Adrenal gland (tissue), 5 donors: ENCODE data around the gene WDR72.

Experiments
- CTCF ChIP-seq, 6 experiments: fragments of 450-650 bp in 4 of 6; fragments of 200-600 bp in 2 of 6; sonication (generic) in 1 of 6; IDR thresholded peaks; 1 replicate in 5 of 6; 2 replicates in 1 of 6; pipeline versions ENCODE4 v1.5.1 to v1.8.0; 2016 to 2021; ENCODE audit warnings: antibody characterized with exemption in 6 of 6, mild to moderate bottlenecking in 2 of 6, moderate library complexity in 1 of 6
- POLR2A ChIP-seq, 2 donors: fragments of 450-650 bp; IDR thresholded peaks; one replicate each; pipeline ENCODE4 v1.6.1; 2017; ENCODE audit warnings: antibody characterized with exemption in 2 of 2, mild to moderate bottlenecking in 2 of 2, moderate library complexity in 1 of 2
- donor health status: DM: no; HTN: no; CAD: no.

GRCh38 chr15:53807501-53807900 lies 48.0 kb upstream of the WDR72 start:
- TF ChIP-seq POLR2A (IDR thresholded peaks at IDR 0.05) (no peak), CTCF (IDR thresholded peaks at IDR 0.05) (no peak)
